T47D (cell line): ENCODE data around the gene GPR35.
A peak's percentile ranks its signal among the peaks of the same experiment; 100 is the strongest.
"Not testable (repeated sequence)": the region's sequence is repeated elsewhere in the genome, so short reads cannot be mapped to it uniquely, and the experiment has no call there.

Source experiments
- DNase-seq, 2 experiments: peaks; one replicate each; pipeline versions ENCODE4 v3.0.0 to v3.0.0-alpha.2; 2011 to 2012; ENCODE audit warnings: low read depth in 1 of 2, low spot score in 1 of 2
- JUND ChIP-seq: IDR thresholded peaks from 2 replicates; pipeline ENCODE4 v1.6.1; 2012; ENCODE audit warnings: low read depth
- in situ Hi-C: cut with HindIII; loops from 2 replicates; pipeline ENCODE4 v1.10.0; 2016; ENCODE audit warnings: low sequenced_read_pairs, low pct_unique_long_range_greater_than_20kb

GPR35 gene

DNA sequence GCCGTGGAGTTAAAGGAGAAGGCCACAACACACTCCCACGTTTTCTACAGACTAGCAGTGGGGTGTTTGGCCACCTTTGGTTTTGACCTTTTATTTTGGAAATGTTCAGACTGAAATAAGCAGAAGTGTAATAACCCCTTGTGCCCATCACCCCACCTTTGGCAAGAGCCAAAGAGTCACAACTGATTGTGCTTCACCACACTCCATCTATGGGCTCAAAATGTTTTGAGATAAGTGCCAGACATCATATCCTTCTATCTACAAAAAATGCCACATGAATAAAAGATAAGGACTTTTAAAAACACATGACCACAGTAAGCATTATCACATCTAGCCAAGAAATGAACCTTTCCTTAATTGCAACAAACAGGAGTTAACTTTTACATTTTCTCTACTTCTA lies 9.9 kb upstream of the GPR35 start:
- in situ Hi-C loops, result no loop called here
- TF ChIP-seq JUND, result no peak
- no peak for DNase-seq

DNA sequence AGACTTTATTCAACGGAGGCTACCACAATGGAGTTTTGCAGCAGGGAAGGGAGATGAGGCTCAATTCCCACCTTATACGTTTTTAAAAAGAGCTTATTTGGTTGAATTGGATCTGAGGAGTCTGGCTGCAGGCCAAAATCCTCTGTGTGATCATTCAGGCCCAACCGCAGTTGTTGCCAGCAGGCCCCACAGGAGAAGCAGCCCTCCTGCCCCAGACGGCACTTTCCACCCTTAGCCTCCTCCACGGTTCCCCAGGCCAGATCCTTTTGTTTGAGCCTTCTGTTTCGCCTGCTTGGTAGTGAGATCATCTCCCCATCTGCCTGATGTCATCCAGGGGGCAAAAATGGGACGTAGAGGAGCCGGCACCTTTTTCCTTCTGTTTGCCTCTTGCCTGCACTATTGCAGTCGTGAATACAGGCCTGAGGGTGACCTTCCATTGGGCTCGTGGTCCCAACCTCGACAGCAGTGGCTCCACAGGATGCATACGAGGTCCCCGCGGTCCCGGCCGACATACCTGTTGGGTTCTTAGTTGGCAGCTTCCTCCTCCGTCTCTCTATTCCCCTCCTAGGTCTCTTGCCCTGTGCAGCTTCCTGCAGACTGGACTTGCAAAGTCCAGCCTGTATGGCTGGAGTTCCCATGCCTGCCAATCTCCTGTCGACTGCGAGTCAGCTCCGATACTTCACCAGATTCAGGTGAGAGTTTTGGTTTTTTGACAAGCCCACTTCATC lies 9.3 kb upstream of the GPR35 start:
- TF ChIP-seq JUND, result no peak
- in situ Hi-C loops, result no loop called here
- no peak for DNase-seq

DNA sequence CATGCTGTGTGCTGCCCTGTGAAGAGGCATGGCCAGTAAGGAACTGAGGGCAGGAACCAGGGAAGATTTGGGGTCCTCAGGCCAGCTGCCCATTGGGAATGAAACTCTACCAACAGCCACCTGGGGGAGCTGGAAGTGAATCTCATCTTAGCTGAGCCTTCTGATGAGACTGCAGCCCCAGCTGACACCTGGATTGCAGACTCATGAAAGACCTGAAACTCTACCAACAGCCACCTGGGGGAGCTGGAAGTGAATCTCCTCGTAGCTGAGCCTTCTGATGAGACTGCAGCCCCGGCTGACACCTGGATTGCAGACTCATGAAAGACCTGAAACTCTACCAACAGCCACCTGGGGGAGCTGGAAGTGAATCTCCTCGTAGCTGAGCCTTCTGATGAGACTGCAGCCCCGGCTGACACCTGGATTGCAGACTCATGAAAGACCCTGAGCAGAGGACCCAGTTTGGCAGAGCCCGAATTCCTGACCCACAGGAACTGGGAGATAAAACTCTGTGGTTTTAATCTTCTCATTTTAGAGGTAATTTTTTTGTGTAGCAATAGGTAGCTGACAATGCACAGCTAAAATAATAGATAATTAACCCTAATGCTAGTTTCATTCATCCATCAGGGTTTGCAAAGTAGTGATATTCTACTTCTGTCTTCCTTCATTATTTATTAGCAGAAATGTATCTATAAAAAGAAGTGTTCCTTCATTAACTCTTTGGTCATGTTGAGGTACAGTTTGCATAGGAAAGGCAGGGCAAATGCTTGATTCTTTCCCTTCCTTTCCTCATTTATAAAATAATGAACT lies 8.2 kb upstream of the GPR35 start:
- in situ Hi-C loops, DNase-seq: not testable (repeated sequence)

DNA sequence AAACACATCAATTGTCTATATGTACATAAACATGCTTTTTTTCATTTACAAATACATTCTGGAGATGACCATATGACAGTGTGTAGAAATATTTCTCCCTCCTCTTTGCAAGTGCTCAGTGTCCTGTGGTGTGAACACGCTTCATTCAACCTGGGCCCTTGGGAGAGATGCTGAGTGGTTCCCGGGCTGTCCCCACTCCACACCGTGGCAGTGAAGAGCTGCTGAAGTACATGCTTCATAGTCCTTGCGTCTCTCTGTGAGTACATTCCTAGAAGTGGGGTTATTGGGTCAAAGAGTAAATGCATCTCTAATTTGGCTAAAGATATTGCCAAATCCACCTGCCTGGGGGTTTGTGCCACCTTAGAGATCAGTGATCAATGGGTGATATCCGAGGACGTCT lies 6.5 kb upstream of the GPR35 start:
- in situ Hi-C loops, result no loop called here
- DNase-seq, result no peak
- no peak for TF ChIP-seq JUND

DNA sequence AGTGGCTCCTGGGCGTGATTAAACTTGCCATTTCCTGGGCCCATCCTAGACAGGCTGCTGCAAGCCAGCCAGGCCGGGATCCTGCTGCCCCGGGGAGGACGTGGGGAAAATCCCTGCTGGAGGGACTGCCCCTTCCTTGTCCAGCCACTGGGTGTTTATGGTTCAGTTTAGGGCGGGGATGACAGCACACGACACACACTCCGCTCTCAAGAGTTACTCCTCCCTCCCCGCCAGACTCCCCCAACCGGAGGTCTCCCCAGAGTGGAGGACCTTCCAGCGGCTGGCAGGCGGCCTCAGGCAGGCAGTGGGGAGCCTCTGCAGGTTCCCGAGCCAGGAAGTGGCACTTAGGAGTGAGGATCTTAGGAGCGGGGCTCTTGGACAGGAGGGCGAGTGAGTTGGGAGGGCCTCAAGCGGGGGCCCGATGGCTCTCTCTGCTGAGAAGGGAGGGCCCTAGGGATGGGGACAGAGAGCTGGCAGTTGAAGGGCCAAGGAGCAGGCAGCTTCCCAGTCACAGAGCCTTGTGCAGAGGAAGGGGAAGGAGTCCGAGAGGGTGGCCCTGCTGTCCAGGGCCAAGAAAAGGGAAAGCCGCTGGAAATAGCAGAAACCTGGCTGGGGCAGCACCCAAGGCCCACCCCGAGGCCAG lies 5.7 kb upstream of the GPR35 start:
- DNase-seq, result no peak
- in situ Hi-C loops, result no loop called here
- TF ChIP-seq JUND, result no peak

DNA sequence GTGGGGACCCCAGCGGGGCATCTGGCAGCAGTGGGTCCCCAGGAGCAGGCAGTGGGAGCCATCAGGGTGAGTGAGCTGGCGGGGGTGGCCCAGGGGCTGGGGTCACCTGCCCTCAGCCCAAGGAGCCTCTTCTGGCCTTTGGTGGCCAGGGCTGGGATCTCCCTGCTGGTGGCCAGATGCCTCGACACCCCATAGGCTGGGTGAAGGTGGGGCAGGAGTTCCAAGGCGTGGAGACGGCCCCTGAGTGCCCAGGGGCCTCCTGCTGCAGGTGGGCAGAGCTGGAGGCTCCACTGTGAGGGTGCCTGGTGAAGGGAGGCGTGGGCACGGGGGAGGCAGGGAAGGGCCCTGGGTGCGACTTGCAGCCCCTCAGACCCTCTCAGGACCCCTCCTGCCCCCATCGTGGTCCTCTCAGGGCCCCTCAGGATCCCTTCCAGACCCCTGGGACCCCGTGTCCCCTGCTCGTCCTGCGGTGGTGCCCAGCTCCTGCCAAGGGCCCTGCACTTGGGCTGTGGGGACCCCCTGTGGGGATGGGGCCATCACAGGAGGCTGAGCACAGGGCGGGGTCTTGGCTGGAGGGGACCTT lies 5.0 kb upstream of the GPR35 start:
- DNase-seq, result no peak
- in situ Hi-C loops, result no loop called here

DNA sequence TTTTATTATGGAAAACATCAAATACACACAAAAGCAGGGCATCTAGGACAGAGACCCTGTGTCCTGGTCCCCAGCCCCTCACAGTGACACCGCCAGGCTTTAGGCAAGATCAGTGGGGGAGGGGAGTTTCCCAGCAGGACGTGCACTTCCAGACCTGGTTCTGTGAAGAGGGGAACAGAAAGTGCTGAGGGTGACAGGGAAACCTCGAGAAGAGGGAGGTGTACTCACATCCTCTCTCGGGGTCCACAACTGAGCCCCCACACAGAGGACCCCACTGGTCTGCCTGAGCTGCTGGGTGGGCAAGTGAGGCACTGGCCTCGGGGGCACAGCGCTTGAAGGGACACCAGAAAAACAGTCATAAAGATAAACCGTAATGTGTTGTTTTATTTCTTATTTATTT lies 4.4 kb upstream of the GPR35 start:
- in situ Hi-C loops, result no loop called here
- no peak for DNase-seq
- TF ChIP-seq JUND, result no peak

More for the DNA sequence above, 5.0 kb upstream of the GPR35 start:
- no peak for TF ChIP-seq JUND

DNA sequence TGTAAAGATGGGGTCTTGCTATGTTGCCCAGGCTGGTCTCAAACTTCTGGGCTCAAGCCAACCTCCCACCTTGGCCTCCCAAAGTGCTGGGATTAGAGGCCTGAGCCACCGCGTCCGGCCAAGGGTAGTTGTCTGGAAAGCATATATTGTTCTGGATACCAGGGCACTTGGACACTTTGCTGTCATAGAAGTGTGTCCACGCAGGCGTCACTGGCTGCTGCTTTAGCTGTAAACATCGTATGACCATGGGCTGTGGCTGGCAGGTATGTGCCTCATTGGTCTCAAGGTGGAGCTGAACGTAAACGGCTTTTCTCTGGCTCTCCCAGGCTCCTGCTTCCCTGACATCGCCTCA lies 3.2 kb upstream of the GPR35 start:
- in situ Hi-C loops, result no loop called here
- no peak for DNase-seq
- no peak for TF ChIP-seq JUND

DNA sequence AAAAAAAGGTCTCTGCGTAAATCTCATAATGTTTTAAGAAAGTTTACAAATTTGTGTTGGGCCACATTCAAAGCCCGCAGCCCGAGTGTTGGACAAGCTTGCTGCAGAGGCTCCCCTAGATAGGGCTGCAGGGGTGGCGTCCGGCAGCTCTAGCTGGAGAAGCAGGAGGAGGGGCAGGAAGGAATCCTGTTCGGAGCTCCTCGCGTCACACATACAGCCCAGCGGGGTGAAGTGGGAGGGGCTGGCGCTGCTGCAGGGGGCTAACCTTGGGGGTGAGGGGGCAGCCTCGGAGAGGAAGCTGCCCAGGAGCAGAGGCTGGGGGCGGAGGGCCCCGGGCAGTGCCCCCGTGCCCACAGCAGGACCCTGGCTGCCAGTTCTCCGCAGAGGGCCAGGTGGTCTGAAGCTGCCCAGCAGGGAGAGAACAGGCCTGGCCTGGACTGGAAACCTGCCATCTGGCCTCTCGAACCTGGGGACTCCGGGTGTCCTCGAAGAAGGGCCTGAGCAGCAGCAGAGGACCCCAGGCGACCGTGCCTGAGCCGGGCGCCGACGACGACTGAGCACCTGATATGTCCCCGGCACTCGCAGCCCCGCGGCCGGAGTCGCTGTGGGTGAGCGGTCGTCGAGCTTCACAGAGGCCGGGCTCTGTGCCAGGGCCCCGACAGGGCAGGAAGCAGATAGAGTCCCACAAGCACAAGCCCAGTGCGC lies 2.6 kb upstream of the GPR35 start:
- no peak for DNase-seq
- in situ Hi-C loops, result no loop called here

DNA sequence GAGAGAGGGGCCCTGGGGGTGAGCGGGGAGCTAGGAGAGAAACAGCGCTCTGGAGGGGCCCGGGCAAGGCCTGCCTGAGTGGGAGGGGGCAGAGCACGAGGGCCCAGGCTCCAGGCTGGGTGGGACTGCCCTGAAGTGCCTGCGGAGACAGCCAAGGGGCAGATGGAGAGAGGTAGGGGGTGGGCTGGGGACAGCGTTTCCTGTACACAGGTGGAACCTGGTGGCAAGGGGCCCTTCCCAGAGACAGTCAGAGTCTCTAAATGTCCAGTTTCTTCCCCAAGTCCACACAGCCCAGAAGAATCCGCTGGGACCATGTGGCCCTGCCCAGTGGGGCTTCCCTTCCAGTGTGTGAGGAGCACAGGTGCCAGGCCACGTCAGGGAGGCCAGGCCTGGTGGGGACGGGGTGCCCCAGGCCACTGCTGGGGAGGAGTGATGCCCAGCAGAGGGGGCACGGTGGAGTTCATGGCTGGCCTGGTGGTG lies 1.7 kb upstream of the GPR35 start:
- in situ Hi-C loops, result no loop called here

More for the DNA sequence above, 2.6 kb upstream of the GPR35 start:
- TF ChIP-seq JUND, result no peak

DNA sequence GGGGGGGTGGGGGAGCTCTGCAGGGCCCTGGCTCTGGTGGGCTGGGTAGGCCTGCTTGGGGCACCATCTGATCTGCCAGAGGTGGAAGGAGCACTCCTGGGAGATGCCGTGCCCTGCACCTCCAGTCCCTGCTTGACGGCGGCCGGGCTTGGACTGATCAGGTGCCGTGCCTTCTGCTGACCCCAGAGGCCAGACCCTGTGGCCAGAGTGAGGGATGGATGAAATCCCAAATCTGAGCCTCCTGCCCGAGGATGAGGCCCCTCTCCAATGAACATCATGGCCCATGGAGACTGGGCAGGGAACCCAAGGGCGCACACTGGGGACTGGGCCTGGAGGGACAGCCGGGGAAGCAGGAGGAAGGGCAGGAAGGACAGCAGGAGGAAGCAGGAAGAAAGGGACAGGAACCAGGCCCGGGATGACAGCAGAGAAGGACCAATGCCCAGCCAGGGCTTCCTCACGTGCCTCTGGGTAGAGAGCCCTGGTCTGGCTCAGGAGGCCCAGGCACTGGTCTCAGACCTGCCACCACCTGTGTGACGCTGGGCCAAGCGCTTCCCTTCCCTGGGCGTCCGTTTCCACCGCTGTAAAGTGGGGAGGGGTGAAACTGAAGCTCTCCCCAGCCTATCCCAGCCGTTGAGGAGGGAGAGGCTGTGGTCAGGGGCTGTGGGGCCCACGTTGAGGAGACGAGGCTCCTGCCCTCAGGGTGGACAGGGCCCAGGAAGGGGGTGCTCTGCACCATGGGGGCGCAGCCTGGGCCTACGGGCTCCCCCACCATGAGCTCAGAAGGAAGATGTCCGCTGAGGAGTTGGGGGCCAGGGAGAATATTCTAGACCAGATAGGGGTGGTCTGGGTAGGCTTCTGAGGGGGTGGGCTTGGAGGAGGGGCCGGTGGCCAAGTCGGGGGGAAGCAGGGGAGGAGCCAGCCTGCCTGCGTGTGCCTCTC lies 1.0 kb upstream of the GPR35 start:
- in situ Hi-C loops, result no loop called here
- no peak for TF ChIP-seq JUND
- DNase-seq, result peak in 1 of 2 experiments; percentile 5

More for the DNA sequence above, 1.7 kb upstream of the GPR35 start:
- TF ChIP-seq JUND, result no peak
- no peak for DNase-seq
